Effector memory CD4-positive, alpha-beta T cell (primary cell): Measurements from ENCODE around the gene ATP5F1E.

ENCODE experiments used
- DNase-seq, 3 donors: peaks; one replicate each; pipeline ENCODE4 v3.0.0-alpha.2; 2020
- H3K27ac ChIP-seq: 2 replicates; pipeline ENCODE4 v1.7.0; 2013; ENCODE audit warnings: mild to moderate bottlenecking, low read length, moderate library complexity; ENCODE audit not compliant: insufficient read depth, poor library complexity, severe bottlenecking
- H3K27me3 ChIP-seq: replicated peaks from 2 replicates; pipeline ENCODE4 v1.7.0; 2013; ENCODE audit warnings: mild to moderate bottlenecking, low read length; ENCODE audit not compliant: insufficient read depth, control insufficient read depth, poor library complexity, severe bottlenecking
- H3K36me3 ChIP-seq: 2 replicates; pipeline ENCODE4 v1.7.0; 2013; ENCODE audit warnings: mild to moderate bottlenecking, low read length, moderate library complexity; ENCODE audit not compliant: control insufficient read depth, insufficient read depth
- H3K4me1 ChIP-seq: 2 replicates; pipeline ENCODE4 v1.7.0; 2013; ENCODE audit warnings: low read length, mild to moderate bottlenecking; ENCODE audit not compliant: control insufficient read depth, insufficient read depth, poor library complexity, severe bottlenecking
- H3K4me3 ChIP-seq: 2 replicates; pipeline ENCODE4 v1.7.0; 2013; ENCODE audit warnings: low read length, low read depth, mild to moderate bottlenecking; ENCODE audit not compliant: insufficient read depth, poor library complexity, severe bottlenecking
- H3K9me3 ChIP-seq: 2 replicates; pipeline ENCODE4 v1.7.0; 2013; ENCODE audit warnings: mild to moderate bottlenecking, low read length, moderate library complexity; ENCODE audit not compliant: control insufficient read depth

Gene ATP5F1E

DNA sequence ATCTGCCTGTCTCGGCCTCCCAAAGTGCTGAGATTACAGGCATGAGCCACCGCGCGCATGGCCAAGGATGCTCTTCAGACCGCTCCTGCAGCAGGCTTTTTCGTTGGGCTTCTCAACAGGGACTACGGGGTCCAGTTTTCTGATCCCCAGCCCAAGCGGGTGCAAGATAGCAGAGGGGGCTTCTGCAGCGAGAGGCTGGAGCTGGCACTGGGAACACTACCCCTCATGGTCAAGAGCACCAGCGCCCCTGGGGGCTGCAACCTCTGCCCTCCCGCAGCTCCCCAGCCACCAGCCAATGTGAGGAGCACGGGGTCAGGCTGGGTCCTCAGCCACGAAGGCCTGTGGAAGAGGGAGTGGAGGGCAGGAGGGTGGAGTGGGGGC is 31.1 kb downstream of the ATP5F1E start:
- Histone ChIP-seq H3K27me3 (no peaks in the 10 kb centered on the region), H3K9me3 (no peaks in the 10 kb centered on the region), H3K36me3 (peaks cover 18% of the 10 kb centered on the region), H3K27ac (no peak overlapping the region), H3K4me1 (peaks cover 20% of the 10 kb centered on the region), H3K4me3 (no peak overlapping the region)
- DNase-seq = no peak

DNA sequence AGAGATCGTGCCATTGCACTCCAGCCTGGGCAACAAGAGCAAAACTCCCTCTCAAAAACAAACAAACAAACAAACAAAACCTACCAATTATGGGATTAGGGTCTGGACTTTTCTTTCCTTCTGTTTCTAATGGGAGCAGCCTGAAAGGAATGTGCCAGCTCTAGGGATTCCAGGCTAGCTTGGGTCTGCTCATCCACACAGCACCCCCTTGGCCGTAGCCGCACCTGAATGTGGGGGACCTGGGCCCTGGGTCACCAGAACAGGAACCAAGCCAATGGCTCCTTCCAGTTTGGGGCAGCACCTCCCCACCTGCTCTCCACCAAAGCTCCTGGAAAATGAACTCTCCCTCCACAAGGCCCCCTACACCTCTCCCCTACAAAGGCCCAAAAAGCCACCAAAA is 31.8 kb downstream of the ATP5F1E start:
- no peak overlapping the region for H3K4me3 ChIP-seq
- H3K36me3 ChIP-seq = peaks cover 25% of the 10 kb centered on the region
- no peak overlapping the region for H3K27ac ChIP-seq
- DNase-seq = no peak
- H3K4me1 ChIP-seq = peaks cover 13% of the 10 kb centered on the region
- no peaks in the 10 kb centered on the region for H3K9me3 ChIP-seq
- H3K27me3 ChIP-seq = no peaks in the 10 kb centered on the region

DNA sequence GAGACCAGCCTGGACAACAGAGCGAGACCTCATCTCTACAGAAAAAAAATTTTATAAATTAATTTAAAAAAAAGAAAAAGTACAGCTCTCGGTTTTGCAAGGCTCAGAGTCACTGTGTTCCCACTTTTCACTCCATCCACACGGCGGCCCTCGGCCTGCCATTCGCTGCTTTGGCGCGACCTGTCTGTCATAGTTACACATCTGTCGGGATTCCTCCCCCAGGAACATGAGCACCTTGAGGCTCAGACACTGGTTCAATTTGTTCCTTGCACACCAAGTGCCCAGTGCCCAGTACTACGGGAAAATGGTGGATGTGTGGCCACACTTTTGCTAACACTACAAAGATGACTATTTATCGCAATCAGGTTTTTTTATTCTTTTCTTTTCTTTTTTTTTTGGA is 33.5 kb downstream of the ATP5F1E start:
- DNase-seq = no peak
- H3K4me1 ChIP-seq = no peaks in the 10 kb centered on the region
- no peaks in the 10 kb centered on the region for H3K9me3 ChIP-seq
- H3K4me3 ChIP-seq = no peak overlapping the region
- no peaks in the 10 kb centered on the region for H3K27me3 ChIP-seq
- H3K36me3 ChIP-seq = peaks cover 38% of the 10 kb centered on the region
- no peak overlapping the region for H3K27ac ChIP-seq

DNA sequence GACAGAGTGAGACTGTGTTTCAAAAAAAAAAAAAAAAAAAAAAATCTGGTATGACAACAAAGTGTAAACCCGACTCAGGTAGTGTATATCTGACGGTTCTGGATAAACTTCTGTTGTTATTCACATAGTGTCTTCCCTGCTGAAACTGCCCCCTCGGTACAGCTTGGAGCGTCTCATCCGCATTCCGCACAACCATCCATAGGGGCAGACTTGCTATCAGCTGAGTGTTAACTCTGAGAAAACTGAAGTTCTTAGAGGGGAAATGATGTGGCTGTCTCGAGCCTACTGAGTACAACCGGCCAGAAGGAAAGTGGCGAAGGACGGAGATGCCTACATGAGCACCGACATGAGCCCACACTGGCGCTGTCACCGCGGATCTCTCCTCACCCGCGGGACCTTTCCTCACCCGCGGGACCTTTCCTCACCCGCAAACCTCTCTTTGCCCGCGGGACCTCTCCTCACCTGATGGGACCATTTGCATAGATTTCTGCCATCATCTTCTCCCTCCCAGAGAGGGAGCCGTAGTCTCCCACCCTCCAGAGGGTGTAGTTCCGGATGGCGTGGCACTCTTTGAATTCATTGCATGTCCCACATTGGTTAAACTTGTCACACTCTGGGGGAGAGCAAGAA is 34.9 kb downstream of the ATP5F1E start:
- peaks cover 52% of the 10 kb centered on the region for H3K36me3 ChIP-seq
- H3K4me1 ChIP-seq = no peaks in the 10 kb centered on the region
- DNase-seq = no peak
- no peak overlapping the region for H3K27ac ChIP-seq
- no peak overlapping the region for H3K4me3 ChIP-seq
- no peaks in the 10 kb centered on the region for H3K27me3 ChIP-seq
- H3K9me3 ChIP-seq = no peaks in the 10 kb centered on the region

DNA sequence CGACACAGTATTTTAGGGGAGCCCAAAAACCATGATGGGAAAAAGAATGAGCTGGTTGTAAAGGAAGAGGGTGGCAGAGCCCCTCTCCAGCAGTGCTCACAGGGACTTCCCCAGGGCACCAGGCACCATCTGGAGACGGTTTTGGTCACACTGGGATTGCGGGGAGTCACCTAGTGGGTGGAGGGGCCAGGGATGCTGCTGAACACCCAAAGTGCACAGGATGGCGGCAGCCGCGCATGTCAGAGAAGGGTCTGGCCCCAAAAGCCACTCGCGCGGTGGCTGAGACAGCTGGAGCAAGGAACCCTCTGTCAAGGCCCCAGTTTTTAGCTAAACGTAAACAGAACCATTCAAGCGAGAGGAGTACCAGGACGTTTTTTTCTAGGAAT is 35.9 kb downstream of the ATP5F1E start:
- no peaks in the 10 kb centered on the region for H3K4me1 ChIP-seq
- no peak overlapping the region for H3K4me3 ChIP-seq
- H3K27ac ChIP-seq = no peak overlapping the region
- DNase-seq = no peak
- H3K27me3 ChIP-seq = no peaks in the 10 kb centered on the region
- H3K9me3 ChIP-seq = no peaks in the 10 kb centered on the region
- H3K36me3 ChIP-seq = peaks cover 58% of the 10 kb centered on the region

DNA sequence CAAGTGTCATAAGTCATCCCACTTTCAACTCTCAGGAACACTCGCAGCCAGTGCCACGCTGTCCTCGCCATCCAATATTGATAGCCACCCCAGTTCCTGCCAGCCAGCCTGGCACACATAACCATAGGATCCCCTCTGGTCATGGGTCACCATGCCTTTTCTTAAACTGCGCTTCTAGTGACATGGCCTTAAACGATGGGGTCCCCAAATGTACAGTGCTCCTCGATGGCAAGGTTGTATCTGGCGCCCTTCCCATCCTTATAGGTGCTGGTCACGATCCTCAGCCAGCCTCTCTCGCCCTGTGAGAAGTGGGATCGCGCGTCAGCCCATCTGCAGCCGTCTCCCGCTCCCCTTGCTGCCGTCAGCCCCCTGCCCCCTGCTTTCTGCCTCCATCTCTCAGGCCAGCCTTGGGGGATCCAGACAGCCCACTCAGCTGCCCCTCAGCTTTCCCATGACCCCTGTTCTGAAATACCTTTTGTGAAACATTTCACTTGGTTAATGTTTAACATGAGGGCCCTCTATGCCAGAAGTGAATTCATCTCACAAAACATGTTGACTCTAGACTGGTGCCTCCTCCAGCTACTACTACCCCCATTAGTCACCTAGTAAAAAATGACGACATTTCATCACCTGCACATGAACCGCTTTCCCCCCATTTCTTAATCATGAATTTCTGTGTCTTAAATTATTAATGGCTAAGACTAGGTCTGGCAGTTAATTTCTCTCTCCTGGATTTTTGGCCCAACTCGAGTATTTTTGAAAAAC is 36.5 kb downstream of the ATP5F1E start:
- Histone ChIP-seq H3K27me3 (no peaks in the 10 kb centered on the region), H3K36me3 (peaks cover 62% of the 10 kb centered on the region), H3K4me1 (no peaks in the 10 kb centered on the region), H3K9me3 (no peaks in the 10 kb centered on the region), H3K4me3 (no peak overlapping the region), H3K27ac (no peak overlapping the region)
- DNase-seq = no peak

DNA sequence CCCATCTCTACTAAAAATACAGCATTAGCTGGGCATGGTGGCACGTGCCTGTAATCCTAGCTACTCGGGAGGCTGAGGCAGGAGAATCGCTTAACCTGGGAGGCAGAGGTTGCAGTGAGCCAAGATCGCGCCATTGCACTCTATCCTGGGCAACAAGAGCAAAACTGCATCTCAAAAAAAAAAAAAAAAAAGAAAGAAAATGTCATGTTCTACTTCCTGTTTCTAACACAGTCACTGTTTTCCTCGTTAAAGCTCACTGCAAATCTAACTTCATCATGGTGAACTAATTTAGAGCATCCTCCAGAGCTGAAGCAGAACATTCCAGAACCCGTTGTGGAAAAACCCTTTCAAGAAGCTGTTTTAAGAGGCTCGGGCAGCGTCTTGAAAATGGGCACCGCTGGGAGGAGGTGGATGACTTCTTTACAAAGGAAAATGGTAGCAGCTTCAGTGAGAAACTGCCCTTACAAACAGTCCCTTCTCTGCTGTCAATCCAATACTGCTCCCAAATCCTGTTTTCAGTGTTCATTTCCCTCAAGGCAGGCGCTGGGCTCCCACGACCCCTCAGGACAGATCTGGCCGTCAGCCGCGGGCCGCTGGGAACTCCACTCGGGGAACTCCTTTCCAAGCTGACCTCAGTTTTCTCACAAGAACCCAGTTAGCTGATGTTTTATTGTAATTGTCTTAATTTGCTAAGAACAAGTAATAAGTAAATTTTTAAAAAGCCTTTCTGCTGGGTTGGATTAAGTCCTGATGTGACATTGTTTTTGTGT is 37.6 kb downstream of the ATP5F1E start:
- Histone ChIP-seq H3K27ac (no peak overlapping the region), H3K36me3 (peaks cover 72% of the 10 kb centered on the region), H3K4me3 (no peak overlapping the region), H3K4me1 (no peaks in the 10 kb centered on the region), H3K27me3 (no peaks in the 10 kb centered on the region), H3K9me3 (no peaks in the 10 kb centered on the region)
- DNase-seq = no peak

DNA sequence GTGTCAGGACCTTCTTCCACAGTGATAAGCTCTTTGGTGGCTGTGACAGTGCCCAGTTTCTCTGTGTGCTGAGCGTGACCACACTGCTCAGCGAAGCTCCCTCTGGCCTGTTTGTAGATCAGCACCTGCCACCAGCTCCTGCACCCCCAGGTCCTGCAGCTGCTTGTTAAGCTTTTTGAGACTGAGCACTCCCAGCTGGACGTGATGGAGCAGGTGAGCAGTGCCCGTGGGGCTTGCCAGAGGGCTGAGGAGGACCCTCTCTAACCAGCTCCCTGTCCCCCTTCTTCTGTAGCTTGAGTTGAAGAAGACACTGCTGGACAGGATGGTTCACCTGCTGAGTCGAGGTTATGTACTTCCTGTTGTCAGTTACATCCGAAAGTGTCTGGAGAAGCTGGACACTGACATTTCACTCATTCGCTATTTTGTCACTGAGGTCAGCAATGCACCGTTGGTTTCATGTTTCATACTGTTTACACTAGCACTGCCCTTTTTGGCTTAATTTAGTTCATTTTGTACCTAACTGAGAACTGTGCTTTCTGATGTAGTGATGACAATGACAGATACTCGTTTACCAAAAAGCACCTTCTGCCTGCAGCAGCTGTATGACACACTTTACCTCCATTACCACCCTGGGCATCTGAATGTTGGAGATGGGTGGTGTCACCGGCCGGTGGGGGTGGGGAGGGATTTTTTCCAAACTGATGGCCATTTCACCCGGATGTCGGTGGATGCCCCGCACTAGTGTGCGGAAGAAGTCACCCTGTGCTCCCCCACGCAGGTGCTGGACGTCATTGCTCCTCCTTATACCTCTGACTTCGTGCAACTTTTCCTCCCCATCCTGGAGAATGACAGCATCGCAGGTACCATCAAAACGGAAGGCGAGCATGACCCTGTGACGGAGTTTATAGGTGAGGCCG is 38.5 kb downstream of the ATP5F1E start:
- DNase-seq = no peak
- H3K27ac ChIP-seq = no peak overlapping the region
- H3K9me3 ChIP-seq = no peaks in the 10 kb centered on the region
- H3K36me3 ChIP-seq = peaks cover 82% of the 10 kb centered on the region
- no peaks in the 10 kb centered on the region for H3K4me1 ChIP-seq
- no peaks in the 10 kb centered on the region for H3K27me3 ChIP-seq
- no peak overlapping the region for H3K4me3 ChIP-seq

DNA sequence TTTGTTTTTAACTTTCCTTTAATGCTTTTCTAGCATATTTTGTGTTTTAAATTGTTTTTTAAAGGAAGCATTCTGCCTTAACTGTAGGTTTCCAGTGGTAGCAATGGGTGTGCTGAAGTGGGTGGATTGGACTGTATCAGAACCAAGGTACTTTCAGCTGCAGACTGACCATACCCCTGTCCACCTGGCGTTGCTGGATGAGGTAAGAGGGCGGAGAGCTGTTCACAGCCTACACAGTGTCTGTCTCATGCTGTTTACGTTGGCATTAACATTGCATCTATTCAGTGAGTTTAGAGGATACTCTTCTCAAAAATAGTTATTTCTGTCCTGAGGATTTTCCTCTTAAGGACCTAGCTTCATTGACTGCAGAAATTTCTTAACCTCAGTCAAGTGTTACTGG is 39.2 kb downstream of the ATP5F1E start:
- Histone ChIP-seq H3K27me3 (no peaks in the 10 kb centered on the region), H3K4me1 (no peaks in the 10 kb centered on the region), H3K4me3 (no peak overlapping the region), H3K9me3 (no peaks in the 10 kb centered on the region), H3K36me3 (peaks cover 89% of the 10 kb centered on the region), H3K27ac (no peak overlapping the region)
- DNase-seq = no peak
